Measurements from ENCODE around the gene RSPO1.
A peak's percentile ranks its signal among the peaks of the same experiment; 100 is the strongest.
"Not testable (repeated sequence)": the region's sequence is repeated elsewhere in the genome, so short reads cannot be mapped to it uniquely, and the experiment has no call there.

RSPO1 gene

GRCh38 chr1:37614105-37614504 lies 20.6 kb downstream of the RSPO1 start:
- no peak for DNase-seq

DNA sequence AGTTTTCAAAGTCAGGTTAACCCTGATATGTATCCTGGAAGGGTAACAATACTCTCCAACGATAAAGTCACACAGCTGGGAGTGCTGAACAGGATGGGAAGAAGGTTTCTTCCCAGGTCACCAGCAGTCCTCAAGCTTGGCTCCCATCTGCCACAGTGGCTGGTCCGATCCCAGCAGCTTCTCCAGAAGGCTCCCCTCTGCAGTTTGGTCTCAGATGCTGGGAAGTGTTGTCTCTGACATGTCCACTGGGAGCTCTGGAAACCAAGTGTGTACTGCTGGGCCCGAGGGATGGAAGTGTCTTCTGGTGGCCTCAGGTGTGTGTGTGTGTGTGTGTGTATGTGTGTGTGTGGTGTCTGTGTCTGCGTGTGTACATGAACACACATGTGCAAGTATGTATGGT lies 22.5 kb downstream of the RSPO1 start:
- no peak for DNase-seq

- no peak for DNase-seq
These were observed 24.7 kb downstream of the RSPO1 start for GRCh38 chr1:37609994-37610393.

- no peak for DNase-seq
These were observed 25.7 kb downstream of the RSPO1 start for GRCh38 chr1:37609002-37609401.

GRCh38 chr1:37606481-37607263 lies 28.0 kb downstream of the RSPO1 start:
- DNase-seq = no peak

GRCh38 chr1:37605806-37606474 lies 28.8 kb downstream of the RSPO1 start:
- DNase-seq = no peak

GRCh38 chr1:37605061-37605650 lies 29.5 kb downstream of the RSPO1 start:
- no peak for DNase-seq

GRCh38 chr1:37602750-37603694 lies 31.7 kb downstream of the RSPO1 start:
- DNase-seq = no peak

DNA sequence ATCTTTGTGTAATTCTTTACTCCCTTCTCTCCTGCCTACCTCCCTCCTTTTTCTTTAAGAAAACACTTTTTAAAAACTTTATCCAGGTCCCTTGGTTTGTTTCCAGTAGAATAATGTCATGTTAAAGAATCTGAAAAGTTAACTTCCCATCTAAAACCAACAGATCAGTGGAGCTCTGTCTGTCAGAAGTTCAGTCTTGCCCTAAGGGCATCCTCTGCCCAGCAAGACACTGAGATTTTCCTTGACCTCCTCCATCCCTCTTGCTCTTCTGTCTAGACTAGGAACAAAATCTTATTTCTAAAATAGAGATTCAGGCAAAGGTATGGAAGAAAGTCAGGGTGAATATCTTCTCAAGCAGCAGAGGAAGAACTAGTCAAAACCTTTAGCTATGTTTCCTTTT lies 33.3 kb downstream of the RSPO1 start:
- no peak for DNase-seq

DNA sequence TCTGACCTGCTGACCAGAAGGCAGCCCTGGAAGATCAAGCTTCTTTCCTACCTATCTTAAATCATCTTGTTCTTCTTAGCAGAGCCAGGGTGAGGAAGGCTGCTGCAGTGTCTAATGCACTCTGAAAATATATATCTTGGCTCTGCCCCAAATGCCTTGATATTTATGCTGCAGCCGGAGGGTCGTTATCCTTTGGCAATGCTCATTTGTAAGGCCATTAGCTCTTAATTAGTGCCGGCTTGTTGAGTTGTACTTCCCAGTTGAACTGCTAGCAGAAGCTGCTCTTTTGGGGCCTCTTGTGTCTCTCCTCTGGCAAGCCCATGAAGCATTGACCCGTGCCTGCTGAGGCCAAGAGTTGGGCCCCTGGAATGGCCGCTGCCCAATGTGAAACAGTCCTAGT lies 34.8 kb downstream of the RSPO1 start:
- no peak for DNase-seq

GRCh38 chr1:37596182-37596667 lies 38.5 kb downstream of the RSPO1 start:
- DNase-seq = no peak

DNA sequence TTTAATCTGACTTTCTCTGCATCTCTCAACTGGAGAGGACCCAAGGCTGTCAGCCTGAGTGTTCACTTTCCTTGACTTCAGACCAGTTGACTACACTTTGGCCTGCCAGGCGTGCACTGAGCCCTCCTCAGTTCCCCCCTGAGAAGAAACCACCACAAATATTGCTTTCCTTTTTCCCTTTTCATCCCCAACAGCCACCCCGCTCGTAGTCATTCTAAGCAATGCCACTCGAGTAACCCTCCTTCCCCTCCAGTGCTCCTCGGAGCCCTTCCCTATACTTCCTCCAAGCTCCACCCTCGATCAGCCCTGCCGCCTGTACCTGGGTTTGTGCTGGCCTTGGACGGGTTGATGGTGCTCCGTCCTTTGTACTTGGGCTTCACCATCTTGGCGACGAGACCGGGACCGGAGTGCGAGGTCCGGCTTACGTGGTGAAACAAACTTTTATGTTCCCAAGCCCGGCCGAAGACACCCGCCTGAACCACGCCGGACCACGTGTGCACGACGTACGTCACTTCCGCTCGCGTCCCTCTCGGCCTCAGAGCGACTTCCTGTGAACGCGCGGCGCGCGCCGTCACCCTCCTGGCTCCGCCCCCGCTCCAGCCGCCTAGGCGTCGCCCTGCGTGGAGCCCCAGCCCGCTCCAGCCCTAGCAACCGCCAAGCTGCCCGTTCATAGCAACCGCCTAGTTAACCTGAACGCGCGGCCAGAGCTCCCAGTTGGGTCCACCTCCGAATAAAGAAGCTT lies 39.1 kb downstream of the RSPO1 start, which contains the start of gene GNL2:
Gene GNL2 (minus strand): TSS at position 498 of the 742 bp plus-strand sequence. CDS start 115 bp downstream, at position 383.
- DNase-seq = peak; percentile 94

GRCh38 chr1:37593726-37594125 lies 41.0 kb downstream of the RSPO1 start:
- no peak for DNase-seq

DNA sequence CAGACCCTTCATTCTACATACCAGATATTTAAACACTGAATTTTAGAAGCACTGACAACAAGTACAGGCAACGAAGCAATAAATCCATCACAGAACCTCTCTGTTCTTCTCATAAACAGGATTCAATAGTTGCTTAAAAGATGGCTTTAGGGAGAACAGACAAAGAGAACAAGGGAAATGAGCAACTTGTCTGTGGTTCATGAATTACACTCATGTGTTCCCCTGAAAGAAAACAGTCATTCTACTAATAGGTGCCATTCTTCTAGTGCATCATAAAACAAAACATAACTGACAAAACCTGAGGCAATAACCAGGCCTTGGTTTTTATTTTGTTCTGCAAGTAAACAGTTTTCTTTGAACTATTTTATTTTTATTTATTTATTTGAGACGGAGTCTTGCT lies 45.8 kb downstream of the RSPO1 start:
- DNase-seq = no peak

GRCh38 chr1:37584544-37584943 lies 50.1 kb downstream of the RSPO1 start:
- DNase-seq = not testable (repeated sequence)

DNA sequence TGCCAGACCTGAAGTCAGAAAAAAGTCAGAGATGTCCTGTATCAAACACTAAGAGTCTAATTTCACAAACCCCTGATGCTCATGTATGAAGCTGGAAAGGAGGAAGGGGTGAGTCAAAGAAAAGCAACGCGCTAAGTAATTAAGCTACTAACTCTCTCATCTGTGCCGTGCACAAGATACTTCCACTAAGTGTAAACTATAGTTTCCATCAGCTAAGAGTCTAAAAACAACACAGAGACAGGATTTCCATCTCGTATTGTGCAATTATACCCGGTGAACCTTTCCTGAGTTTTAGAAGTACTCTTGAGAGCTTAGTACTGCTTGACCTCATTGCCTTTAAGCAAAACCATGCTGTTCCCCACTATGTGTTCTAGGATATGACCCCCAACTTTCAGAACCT lies 59.0 kb downstream of the RSPO1 start:
- DNase-seq = no peak

DNA sequence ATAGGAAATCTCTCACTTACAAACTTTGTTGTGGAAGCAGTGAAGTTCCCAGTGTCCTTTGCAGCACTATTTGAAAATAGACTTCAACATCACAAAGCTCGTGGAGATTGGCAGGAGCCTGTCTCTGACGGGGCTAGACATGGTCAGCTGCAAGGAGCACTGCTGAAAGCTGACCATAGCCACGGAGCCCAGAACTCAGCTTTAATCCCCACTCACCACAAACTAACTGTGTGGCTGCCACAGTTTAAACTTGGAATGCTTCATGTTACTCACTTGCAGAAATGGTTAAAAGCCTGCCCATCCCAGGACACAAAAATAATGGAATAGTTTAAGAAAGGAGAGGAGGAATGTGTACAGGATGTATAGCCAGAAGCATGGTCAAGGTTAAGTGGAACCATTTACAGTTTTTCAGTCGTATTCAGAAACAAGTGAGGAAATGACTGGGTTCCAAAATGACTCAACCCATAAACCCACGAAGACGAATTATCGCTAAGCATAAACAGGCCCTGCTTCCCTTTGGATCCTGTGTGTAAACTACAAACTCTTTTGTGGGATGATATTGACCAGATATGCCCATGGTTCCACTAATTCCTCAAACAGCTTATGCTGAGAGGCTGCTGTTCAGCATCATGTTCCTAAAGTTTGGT lies 59.7 kb downstream of the RSPO1 start:
- DNase-seq = no peak

- no peak for DNase-seq
These were observed 64.0 kb downstream of the RSPO1 start for GRCh38 chr1:37570528-37571334.

DNA sequence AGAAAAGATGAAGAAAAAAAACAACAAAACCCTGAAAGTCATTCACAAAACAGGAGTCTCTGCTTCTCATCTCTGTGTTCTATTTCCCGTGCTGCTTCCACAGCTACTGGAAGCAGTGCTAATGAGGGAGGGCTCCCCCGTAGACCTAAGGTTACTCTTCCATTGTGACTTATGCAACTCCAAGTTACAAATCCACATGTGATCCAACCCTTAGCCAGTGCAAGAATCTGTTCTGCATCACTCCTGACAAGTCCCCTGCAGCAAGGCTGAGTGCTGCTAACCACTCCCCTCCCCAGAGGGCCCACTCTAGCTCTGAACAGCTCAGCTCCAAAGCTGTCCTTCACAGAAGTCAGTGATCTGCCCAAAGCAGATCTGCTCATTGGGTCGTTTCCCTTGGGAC lies 67.7 kb downstream of the RSPO1 start:
- DNase-seq = no peak

GRCh38 chr1:37564892-37565291 lies 69.8 kb downstream of the RSPO1 start:
- no peak for DNase-seq

Measured in activated gamma-delta T cell (primary cell).